Upper lobe of left lung (tissue), 4 donors: ENCODE data around the gene FBXO41.

Experiments
- CTCF ChIP-seq, 6 experiments: fragments of 450-650 bp in 4 of 6; fragments of 200-600 bp in 2 of 6; sonication (generic) in 2 of 6; IDR thresholded peaks; one replicate each; pipeline ENCODE4 v1.5.1; 2016 to 2019; ENCODE audit warnings: antibody characterized with exemption in 6 of 6
- EP300 ChIP-seq, 4 donors: sonication (generic); formaldehyde crosslinking; IDR thresholded peaks; one replicate each; pipeline ENCODE4 v1.5.1; 2017; ENCODE audit warnings: antibody characterized with exemption in 4 of 4, control low read depth in 2 of 4
- POLR2A ChIP-seq, 4 donors: fragments of 450-650 bp; IDR thresholded peaks; one replicate each; pipeline ENCODE4 v1.5.1; 2016 to 2017; ENCODE audit warnings: antibody characterized with exemption in 4 of 4, mild to moderate bottlenecking in 2 of 4
- POLR2AphosphoS5 ChIP-seq, 2 donors: sonication (generic); formaldehyde crosslinking; IDR thresholded peaks; one replicate each; pipeline ENCODE4 v1.5.1; 2017; ENCODE audit warnings: antibody characterized with exemption in 2 of 2

- TF ChIP-seq CTCF (IDR thresholded peaks at IDR 0.05) (no peak), POLR2A (IDR thresholded peaks at IDR 0.05) (no peak), EP300 (IDR thresholded peaks at IDR 0.05) (no peak), POLR2AphosphoS5 (IDR thresholded peaks at IDR 0.05) (no peak)
Observed at GRCh38 chr2:73255907-73256617, 28.2 kb downstream of the FBXO41 start.
